Ovary (tissue), 3 donors: ENCODE measurements around the gene WNK2.

Source experiments
- CTCF ChIP-seq, 3 donors: fragments of 450-650 bp in 2 of 3; fragments of 200-600 bp in 1 of 3; IDR thresholded peaks; one replicate each; pipeline versions ENCODE4 v1.5.1 to v1.8.0; 2016 to 2022; ENCODE audit warnings: antibody characterized with exemption in 3 of 3, mild to moderate bottlenecking in 1 of 3
- EP300 ChIP-seq: sonication (generic); formaldehyde crosslinking; IDR thresholded peaks from one replicate; pipeline ENCODE4 v1.6.1; 2017; ENCODE audit warnings: antibody characterized with exemption
- POLR2A ChIP-seq: fragments of 450-650 bp; IDR thresholded peaks from one replicate; pipeline ENCODE4 v1.6.1; 2017; ENCODE audit warnings: antibody characterized with exemption, mild to moderate bottlenecking, moderate library complexity
- donor health status: DM: no; HTN: no; CAD: no.

- no peak for TF ChIP-seq CTCF (IDR thresholded peaks at IDR 0.05)
- no peak for TF ChIP-seq POLR2A
- TF ChIP-seq EP300: no peak
These were observed 742 bp upstream of the WNK2 start for GRCh38 chr9:93183131-93183662.
